Fibroblast of mammary gland (primary cell): ENCODE results near the gene C18orf54.

Experiments
- DNase-seq: peaks from one replicate; pipeline ENCODE4 v3.0.0-alpha.2; 2010; ENCODE audit warnings: low read depth
- H3K4me3 ChIP-seq: 2 replicates; pipeline ENCODE4 v1.5.1; 2011; ENCODE audit warnings: low read depth, mild to moderate bottlenecking, low read length, moderate library complexity; ENCODE audit not compliant: control insufficient read depth
- TF ChIP-seq, protein P1 (sequence below): conservative IDR thresholded peaks from 2 replicates; pipeline ENCODE4 v1.5.1; 2011; ENCODE audit warnings: low read depth, low read length, inconsistent platforms; ENCODE audit not compliant: control insufficient read depth, insufficient read depth

The C18orf54 gene

DNA sequence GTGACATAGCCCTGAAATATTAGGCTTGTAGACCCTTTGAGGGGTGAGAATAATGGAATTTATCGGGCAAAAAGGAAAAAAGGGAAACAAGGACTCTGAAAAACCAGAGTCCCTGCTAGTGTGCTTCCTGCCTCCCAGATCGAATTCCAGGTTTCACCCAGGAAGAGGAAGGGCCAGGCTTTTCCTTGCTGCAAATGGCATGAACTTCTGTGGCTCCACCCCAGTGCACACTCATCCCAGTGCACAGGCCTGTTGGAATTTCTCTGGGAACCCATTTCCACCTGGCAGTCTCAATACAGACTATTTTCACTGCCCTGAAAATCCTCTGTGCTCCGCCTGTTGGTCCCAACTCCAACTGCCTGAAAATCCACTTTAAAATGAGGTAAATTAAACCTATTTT lies 29.9 kb downstream of the C18orf54 start:
- H3K4me3 ChIP-seq = no peak overlapping the region
- TF ChIP-seq, protein P1, sequence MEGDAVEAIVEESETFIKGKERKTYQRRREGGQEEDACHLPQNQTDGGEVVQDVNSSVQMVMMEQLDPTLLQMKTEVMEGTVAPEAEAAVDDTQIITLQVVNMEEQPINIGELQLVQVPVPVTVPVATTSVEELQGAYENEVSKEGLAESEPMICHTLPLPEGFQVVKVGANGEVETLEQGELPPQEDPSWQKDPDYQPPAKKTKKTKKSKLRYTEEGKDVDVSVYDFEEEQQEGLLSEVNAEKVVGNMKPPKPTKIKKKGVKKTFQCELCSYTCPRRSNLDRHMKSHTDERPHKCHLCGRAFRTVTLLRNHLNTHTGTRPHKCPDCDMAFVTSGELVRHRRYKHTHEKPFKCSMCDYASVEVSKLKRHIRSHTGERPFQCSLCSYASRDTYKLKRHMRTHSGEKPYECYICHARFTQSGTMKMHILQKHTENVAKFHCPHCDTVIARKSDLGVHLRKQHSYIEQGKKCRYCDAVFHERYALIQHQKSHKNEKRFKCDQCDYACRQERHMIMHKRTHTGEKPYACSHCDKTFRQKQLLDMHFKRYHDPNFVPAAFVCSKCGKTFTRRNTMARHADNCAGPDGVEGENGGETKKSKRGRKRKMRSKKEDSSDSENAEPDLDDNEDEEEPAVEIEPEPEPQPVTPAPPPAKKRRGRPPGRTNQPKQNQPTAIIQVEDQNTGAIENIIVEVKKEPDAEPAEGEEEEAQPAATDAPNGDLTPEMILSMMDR = no peak
- peak; percentile 40 for DNase-seq

DNA sequence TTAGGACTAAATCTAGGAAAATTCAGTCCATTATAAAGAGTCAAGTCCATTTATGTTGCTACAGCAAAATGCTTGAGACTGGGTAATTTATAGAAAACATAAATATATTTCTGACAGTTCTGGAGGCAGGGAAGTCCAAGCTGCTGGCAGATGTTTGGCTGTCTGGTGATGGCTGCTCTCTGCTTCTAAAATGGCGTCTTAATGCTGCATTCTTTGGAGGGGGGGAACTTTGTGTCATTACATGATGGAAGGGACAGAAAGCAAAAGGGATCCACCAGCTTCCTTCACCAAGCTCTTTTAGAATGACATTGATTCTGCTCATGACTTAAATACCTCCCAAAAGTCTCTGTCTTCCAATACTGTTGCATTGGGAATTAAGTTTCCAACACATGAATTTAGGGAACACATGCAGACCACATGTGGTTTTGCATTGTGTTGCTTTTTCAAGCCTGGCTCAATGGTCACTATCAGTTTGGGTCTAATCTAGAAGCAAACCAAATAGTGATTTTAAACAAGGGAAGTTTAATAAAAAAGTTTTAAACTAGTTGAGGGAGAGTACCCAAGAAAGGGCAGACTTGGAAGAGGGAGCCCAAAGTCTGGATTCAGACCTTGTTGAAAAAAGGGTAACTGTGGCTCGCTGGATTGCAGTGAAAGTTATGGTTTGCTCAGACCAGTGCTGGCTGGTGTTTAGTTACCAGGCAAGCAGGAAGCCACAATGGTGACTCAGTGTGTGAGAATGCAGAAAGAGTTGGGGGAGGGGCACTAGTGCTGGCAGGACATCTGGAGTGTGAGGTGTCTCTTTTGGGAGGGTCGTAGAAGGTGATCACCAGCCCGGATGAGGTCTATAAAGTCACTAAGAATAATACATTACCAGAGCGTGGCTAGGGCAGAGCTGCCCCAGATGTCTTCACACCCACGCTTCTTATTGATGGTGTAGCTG lies 30.8 kb downstream of the C18orf54 start:
- no peak overlapping the region for H3K4me3 ChIP-seq
- peak; percentile 86 for DNase-seq
- TF ChIP-seq, protein P1 = no peak

DNA sequence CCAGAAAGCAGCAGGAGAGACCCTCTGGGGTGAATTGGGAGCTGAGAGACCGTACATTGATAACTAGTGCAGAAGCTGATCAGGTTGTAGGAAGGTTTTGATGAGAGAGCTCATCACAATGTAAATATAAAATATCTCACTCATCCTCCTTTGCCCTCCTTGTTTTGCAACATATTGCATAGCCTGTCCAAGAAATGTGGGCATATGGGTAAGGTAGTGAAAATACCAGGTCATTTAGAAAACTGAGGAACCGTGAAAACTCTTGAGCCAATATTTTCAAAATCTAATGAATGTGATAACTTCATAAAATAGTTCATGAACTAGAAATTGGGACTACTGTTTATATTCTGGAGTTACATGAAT lies 31.4 kb downstream of the C18orf54 start:
- H3K4me3 ChIP-seq = no peak overlapping the region
- TF ChIP-seq, protein P1 = no peak
- no peak for DNase-seq

DNA sequence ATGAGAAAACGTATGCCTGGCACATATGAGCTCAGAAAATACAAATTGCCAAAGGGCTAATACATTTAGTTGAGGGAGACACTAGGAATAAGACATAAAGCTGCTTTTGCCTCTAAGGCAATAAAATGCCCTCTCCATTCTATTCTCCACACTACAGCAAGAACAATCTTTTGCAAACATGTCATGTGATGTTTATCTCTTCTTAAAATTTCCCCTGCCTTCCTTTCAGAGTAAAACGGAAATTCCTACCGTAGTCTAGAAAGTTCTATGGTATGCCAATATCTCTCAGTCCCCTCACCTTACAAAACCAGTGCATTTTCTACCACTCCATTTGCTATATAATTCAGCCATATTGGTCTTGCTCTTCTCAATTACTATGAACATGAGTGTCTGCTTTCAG lies 33.1 kb downstream of the C18orf54 start:
- no peak for DNase-seq
- no peak overlapping the region for H3K4me3 ChIP-seq
- TF ChIP-seq, protein P1 = no peak

DNA sequence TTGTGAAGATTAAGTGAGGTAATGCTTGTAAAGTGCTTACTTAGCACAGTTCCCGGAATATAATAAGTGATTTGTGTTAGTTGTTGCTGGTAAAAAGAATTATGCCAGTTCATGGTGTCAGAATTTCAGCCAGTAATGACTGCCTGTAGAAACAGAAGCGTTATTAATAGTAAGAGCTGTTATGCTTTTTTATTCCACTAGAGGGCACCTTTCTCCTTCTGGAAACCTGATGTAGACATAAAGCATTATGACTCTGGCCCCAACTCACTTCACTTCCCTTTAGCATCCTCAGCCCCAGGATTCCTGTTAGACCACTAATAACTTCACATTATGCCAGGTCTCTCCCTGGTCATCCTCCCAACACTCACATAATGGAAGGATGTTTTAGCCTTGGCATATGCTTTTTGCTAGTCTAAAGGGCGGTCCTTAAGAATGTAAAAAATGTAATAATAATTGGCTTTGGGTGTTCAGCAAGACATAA lies 34.9 kb downstream of the C18orf54 start:
- TF ChIP-seq, protein P1 = peak; percentile 69
- DNase-seq = peak; percentile 73
- no peak overlapping the region for H3K4me3 ChIP-seq

DNA sequence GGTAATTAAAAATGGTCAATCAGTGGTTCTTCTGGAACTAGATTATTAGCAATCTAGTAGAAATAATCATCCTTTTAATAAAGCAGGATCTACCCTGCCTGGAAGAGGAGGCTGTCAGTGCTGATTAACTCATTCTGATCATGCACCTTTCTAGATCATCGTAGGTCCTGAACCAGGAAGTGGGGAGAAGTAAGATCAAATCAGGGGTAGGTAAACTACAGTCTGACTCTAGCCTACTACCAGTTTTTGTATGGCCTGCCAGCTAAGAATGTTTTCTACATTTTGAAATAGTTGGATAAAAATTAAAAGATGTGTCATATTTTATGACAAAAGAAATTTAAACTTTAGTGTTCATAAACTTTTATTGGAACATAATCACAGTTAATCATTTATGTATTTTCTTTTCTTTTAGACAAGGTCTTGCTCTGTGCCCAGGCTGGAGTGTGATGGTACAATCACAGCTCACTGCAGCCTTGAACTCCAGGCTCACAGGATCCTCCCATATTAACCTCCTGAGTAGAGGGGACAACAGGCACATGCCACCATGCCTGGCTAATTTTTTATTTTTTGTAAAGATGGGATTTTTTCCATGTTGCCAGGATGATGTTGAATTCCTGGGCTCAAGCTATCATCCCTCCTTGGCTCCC lies 36.1 kb downstream of the C18orf54 start:
- no peak overlapping the region for H3K4me3 ChIP-seq
- DNase-seq = no peak
- TF ChIP-seq, protein P1 = no peak
